ENCODE measurements around the gene MTX2. TPM values are rescaled to one million over a fixed set of nuclear protein-coding genes. Genes with fewer than 3 reads are reported as not detected.
A peak's percentile ranks its signal among the peaks of the same experiment; 100 is the strongest.

MTX2 gene
- total RNA-seq, 2 experiments from 2014 or later, result 27.3 to 30.1 TPM

DNA sequence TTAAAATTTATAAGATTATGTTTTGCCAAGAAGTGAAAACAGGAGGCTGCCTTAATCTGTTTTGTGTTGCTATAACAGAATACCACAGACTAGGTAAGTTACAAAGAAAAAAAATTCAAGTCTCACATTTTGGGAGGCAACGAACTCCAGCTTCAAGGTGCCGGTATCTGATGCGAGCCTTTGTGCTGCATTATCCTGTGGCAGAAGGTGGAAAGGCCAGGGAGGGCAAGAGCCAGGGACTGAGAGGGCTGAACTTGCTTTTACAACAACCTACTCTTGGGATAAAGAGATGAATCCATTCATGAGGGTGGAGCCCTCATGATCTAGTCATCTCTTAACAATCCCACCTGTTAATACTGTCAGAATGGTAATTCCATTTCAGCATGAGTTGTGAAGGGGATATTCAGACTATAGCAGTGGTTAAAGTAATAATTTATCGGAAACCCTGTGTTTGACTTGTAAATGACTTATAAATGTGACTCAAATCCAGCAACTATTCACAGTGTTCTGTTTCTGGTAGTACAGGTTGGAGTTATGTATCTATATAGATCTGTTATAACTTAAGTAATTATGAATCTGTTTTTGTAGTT, 3.7 kb downstream of the MTX2 start:
- TF ChIP-seq, protein P1, sequence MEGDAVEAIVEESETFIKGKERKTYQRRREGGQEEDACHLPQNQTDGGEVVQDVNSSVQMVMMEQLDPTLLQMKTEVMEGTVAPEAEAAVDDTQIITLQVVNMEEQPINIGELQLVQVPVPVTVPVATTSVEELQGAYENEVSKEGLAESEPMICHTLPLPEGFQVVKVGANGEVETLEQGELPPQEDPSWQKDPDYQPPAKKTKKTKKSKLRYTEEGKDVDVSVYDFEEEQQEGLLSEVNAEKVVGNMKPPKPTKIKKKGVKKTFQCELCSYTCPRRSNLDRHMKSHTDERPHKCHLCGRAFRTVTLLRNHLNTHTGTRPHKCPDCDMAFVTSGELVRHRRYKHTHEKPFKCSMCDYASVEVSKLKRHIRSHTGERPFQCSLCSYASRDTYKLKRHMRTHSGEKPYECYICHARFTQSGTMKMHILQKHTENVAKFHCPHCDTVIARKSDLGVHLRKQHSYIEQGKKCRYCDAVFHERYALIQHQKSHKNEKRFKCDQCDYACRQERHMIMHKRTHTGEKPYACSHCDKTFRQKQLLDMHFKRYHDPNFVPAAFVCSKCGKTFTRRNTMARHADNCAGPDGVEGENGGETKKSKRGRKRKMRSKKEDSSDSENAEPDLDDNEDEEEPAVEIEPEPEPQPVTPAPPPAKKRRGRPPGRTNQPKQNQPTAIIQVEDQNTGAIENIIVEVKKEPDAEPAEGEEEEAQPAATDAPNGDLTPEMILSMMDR (IDR thresholded peaks at IDR 0.05), result no peak
- Mint-ChIP-seq H3K27me3 (no peaks in the 10 kb centered on the region), H3K4me3 (no peak overlapping the region), H3K36me3 (ENCODE audit: low read depth) (peaks cover 7% of the 10 kb centered on the region), H3K27ac (no peak overlapping the region), H3K4me1 (ENCODE audit: low read depth) (peaks cover 22% of the 10 kb centered on the region), H3K9me3 (no peaks in the 10 kb centered on the region)
- intact Hi-C loops (cut with micrococcal nuclease), result no loop called here
- POLR2A ChIA-PET, result no interaction called here
- DNase-seq (no peak), ATAC-seq (no peak)
- CTCF ChIA-PET, result no interaction called here

DNA sequence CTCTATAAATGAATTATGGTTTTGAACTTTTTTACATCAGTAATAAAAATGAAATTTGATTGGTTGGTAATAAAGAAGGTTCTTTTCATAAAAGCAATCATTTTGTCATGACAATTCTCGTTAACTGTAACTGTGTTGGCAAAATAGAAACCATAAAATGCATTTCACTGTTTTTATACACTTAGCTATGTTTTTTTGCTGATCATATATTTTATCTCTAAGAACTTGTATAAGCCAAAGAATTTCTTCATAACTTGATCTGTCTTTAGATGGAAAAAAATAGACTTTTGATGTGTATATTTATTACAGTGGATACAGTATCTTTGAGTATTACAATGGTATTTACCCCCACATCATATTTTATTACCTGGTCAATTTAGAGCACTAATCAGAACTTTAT, 9.7 kb downstream of the MTX2 start:
- peaks cover 35% of the 10 kb centered on the region for H3K4me1 Mint-ChIP-seq (ENCODE audit: low read depth)
- H3K9me3 Mint-ChIP-seq, result no peaks in the 10 kb centered on the region
- ATAC-seq, result no peak
- ChIA-PET CTCF (no interaction called here), POLR2A (no interaction called here)
- H3K4me3 Mint-ChIP-seq, result no peak overlapping the region
- H3K27me3 Mint-ChIP-seq, result no peaks in the 10 kb centered on the region
- TF ChIP-seq, protein P1 (IDR thresholded peaks at IDR 0.05), result no peak
- no peak overlapping the region for H3K27ac Mint-ChIP-seq
- intact Hi-C loops (cut with micrococcal nuclease), result no loop called here
- H3K36me3 Mint-ChIP-seq (ENCODE audit: low read depth), result peaks cover 8% of the 10 kb centered on the region
- no peak for DNase-seq

- no peaks in the 10 kb centered on the region for H3K9me3 Mint-ChIP-seq
- H3K4me1 Mint-ChIP-seq (ENCODE audit: low read depth), result peaks cover 44% of the 10 kb centered on the region
- no peak for ATAC-seq
- no peak for DNase-seq
- H3K36me3 Mint-ChIP-seq (ENCODE audit: low read depth), result peaks cover 10% of the 10 kb centered on the region
- H3K27ac Mint-ChIP-seq, result no peak overlapping the region
- H3K4me3 Mint-ChIP-seq, result no peak overlapping the region
- intact Hi-C loops (cut with micrococcal nuclease), result no loop called here
- TF ChIP-seq, protein P1 (IDR thresholded peaks at IDR 0.05), result no peak
- CTCF ChIA-PET, result no interaction called here
- H3K27me3 Mint-ChIP-seq, result no peaks in the 10 kb centered on the region
- POLR2A ChIA-PET, result no interaction called here
Observed at GRCh38 chr2:176280156-176280555, 10.9 kb downstream of the MTX2 start.

DNA sequence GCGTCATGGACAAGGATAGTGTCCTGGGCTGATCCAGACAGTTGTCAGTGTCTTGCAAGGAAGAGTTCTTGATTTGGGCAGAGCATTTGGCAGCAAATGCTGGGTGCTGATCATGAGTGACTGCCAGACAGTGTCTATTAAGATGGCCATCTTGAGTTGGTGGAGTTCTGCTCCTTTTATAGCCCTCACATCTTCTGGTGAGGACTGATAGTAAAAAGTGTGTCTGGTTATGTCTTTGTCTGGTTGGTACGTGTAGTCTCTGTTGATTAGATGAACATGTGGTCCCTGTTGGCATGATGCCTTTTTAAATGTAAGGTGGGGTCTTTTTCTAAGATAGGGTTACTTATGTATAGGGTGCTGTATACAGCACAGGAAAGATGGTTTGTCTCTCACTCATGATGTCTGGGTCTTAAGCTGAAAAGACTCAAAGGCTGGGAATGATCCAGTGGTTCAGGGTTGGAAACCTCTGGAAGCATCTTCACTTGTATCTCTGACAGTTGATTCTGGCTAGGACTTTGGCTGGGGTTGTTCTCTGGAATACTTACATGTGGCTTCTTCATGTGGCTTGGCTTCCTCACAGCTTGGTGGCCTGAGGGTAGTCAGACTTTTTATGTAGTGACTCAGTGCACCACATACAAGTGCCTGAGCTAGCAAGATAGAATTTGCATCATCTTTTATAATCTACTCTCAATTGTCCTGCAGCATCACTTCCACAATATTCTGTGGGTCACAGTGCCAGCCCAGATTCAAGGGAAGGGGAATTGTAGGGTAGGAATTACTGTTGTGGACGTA, 11.8 kb downstream of the MTX2 start:
- Mint-ChIP-seq H3K27ac (no peak overlapping the region), H3K4me1 (ENCODE audit: low read depth) (peaks cover 48% of the 10 kb centered on the region), H3K9me3 (no peaks in the 10 kb centered on the region), H3K27me3 (no peaks in the 10 kb centered on the region), H3K4me3 (no peak overlapping the region), H3K36me3 (ENCODE audit: low read depth) (peaks cover 12% of the 10 kb centered on the region)
- intact Hi-C loops (cut with micrococcal nuclease), result no loop called here
- ATAC-seq, result peak; percentile 45
- POLR2A ChIA-PET, result no interaction called here
- DNase-seq, result no peak
- CTCF ChIA-PET, result no interaction called here
- TF ChIP-seq, protein P1 (IDR thresholded peaks at IDR 0.05), result no peak

DNA sequence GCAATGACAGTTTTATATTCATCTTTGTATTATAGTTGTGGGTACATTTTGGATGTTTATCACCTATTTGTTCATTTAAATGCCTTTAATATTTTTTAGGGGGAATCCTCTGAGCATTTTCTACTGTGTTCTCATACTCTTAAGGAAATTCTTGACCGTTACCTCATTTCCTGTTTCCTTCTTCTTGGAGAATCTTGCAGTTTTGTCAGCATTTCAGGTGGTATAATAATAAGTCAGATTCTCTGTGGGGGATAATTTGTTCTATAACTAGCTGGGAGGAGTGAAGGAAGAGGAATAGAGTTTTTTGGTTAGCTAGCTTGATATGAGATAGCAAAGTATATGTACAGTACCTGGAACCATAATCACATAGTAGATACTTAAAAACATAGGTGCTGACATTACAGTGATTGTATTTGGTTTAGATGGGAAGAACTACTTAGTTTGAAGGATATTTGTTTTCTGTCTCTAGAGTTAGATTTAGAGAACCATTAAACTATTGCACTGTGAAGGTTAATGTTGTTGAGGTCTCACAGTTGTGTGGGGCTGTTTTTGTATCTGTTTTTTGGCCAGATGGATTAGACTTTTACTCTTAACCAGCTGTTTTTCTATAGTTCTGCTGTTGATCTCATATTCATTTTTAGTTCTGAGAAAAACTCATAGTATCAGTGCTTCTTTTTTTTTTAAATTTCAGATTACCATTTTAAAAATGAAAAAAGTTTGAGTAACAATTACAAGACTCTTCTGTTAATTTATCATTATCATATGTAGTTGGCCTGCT, 14.2 kb downstream of the MTX2 start:
- ChIA-PET POLR2A (no interaction called here), CTCF (no interaction called here)
- TF ChIP-seq, protein P1 (IDR thresholded peaks at IDR 0.05), result no peak
- intact Hi-C loops (cut with micrococcal nuclease), result no loop called here
- peaks cover 3% of the 10 kb centered on the region for H3K9me3 Mint-ChIP-seq
- no peak overlapping the region for H3K4me3 Mint-ChIP-seq
- H3K27ac Mint-ChIP-seq, result peak overlapping the region; percentile 13
- peaks cover 16% of the 10 kb centered on the region for H3K36me3 Mint-ChIP-seq (ENCODE audit: low read depth)
- H3K4me1 Mint-ChIP-seq (ENCODE audit: low read depth), result peaks cover 56% of the 10 kb centered on the region
- H3K27me3 Mint-ChIP-seq, result no peaks in the 10 kb centered on the region
- ATAC-seq (no peak), DNase-seq (no peak)
